Loucy (cell line): ENCODE measurements around the gene SOD3.

Source experiments
- H2AFZ ChIP-seq: fragments of 200-600 bp; sonication (generic); 2 replicates; pipeline ENCODE4 v1.6.0; 2016; ENCODE audit warnings: antibody characterized with exemption, mild to moderate bottlenecking, low read length, moderate library complexity
- H3F3A ChIP-seq: fragments of 200-600 bp; 2 replicates; pipeline ENCODE4 v1.6.0; 2016; ENCODE audit warnings: antibody characterized with exemption, low read depth, mild to moderate bottlenecking
- H3K27me3 ChIP-seq: fragments of 200-600 bp; sonication (generic); 2 replicates; pipeline ENCODE4 v1.6.1; 2014; ENCODE audit warnings: low read length, mild to moderate bottlenecking; ENCODE audit not compliant: insufficient read depth, poor library complexity, severe bottlenecking
- H3K36me3 ChIP-seq: fragments of 200-600 bp; sonication (generic); 2 replicates; pipeline ENCODE4 v1.6.1; 2016; ENCODE audit warnings: low read length; ENCODE audit not compliant: insufficient read depth
- H3K4me1 ChIP-seq: fragments of 200-600 bp; sonication (generic); 2 replicates; pipeline ENCODE4 v1.5.1; 2014; ENCODE audit warnings: low read length, mild to moderate bottlenecking; ENCODE audit not compliant: insufficient read depth, poor library complexity, severe bottlenecking
- H3K4me2 ChIP-seq: fragments of 200-600 bp; sonication (generic); 2 replicates; pipeline ENCODE4 v1.6.0; 2014; ENCODE audit warnings: antibody characterized with exemption, low read length, low read depth, mild to moderate bottlenecking; ENCODE audit not compliant: poor library complexity, severe bottlenecking
- H3K4me3 ChIP-seq: fragments of 200-600 bp; sonication (generic); 2 replicates; pipeline ENCODE4 v1.5.1; 2014; ENCODE audit warnings: low read length, mild to moderate bottlenecking, mixed read lengths; ENCODE audit not compliant: poor library complexity, severe bottlenecking
- H3K79me2 ChIP-seq: fragments of 200-600 bp; sonication (generic); 2 replicates; pipeline ENCODE4 v1.6.1; 2014; ENCODE audit warnings: low read length; ENCODE audit not compliant: insufficient read depth
- H3K9ac ChIP-seq: fragments of 200-600 bp; sonication (generic); 2 replicates; pipeline ENCODE4 v1.6.0; 2014; ENCODE audit warnings: mild to moderate bottlenecking, low read depth, low read length, moderate library complexity; ENCODE audit not compliant: poor library complexity, severe bottlenecking
- H3K9me2 ChIP-seq: fragments of 200-600 bp; sonication (generic); replicated peaks from 2 replicates; pipeline ENCODE4 v1.6.1; 2016; ENCODE audit warnings: low read depth, low read length, mixed read lengths
- H3K9me3 ChIP-seq: fragments of 200-600 bp; sonication (generic); 2 replicates; pipeline ENCODE4 v1.6.1; 2014; ENCODE audit warnings: mild to moderate bottlenecking, antibody characterized with exemption, low read length, low read depth; ENCODE audit not compliant: insufficient read depth
- H4K20me1 ChIP-seq: fragments of 200-600 bp; sonication (generic); 2 replicates; pipeline ENCODE4 v1.6.0; 2014; ENCODE audit warnings: antibody characterized with exemption, low read length, mild to moderate bottlenecking; ENCODE audit not compliant: insufficient read depth, poor library complexity, severe bottlenecking
- CTCF ChIP-seq: fragments of 200-600 bp; sonication (generic); conservative IDR thresholded peaks from 2 replicates; pipeline ENCODE4 v1.5.1; 2014; ENCODE audit warnings: mild to moderate bottlenecking, antibody characterized with exemption, low read length
- EZH2phosphoT487 ChIP-seq: fragments of 200-600 bp; IDR thresholded peaks from 2 replicates; pipeline ENCODE4 v1.6.1; 2018; ENCODE audit warnings: antibody characterized with exemption, mild to moderate bottlenecking, moderate library complexity, borderline replicate concordance

Gene SOD3

GRCh38 chr4:24764345-24764744, 31.0 kb upstream of the SOD3 start:
- Histone ChIP-seq H3K4me2 (no peak overlapping the region), H3K4me3 (no peak overlapping the region), H3K9ac (no peak overlapping the region), H3K79me2 (no peaks in the 10 kb centered on the region), H3K4me1 (no peaks in the 10 kb centered on the region), H3F3A (no peaks in the 10 kb centered on the region), H3K36me3 (no peaks in the 10 kb centered on the region), H2AFZ (no peak overlapping the region), H3K9me3 (peaks cover under 1% of the 10 kb centered on the region; the same call in 1 of the 2 replicates), H4K20me1 (no peaks in the 10 kb centered on the region), H3K9me2 (no peaks in the 10 kb centered on the region), H3K27me3 (no peaks in the 10 kb centered on the region)
- TF ChIP-seq EZH2phosphoT487 (no peak), CTCF (no peak)

GRCh38 chr4:24765376-24765988, 29.9 kb upstream of the SOD3 start:
- Histone ChIP-seq H3K27me3 (no peaks in the 10 kb centered on the region), H3K4me1 (no peaks in the 10 kb centered on the region), H3K9me2 (no peaks in the 10 kb centered on the region), H3K4me3 (no peak overlapping the region), H3K4me2 (no peak overlapping the region), H3K36me3 (no peaks in the 10 kb centered on the region), H2AFZ (no peak overlapping the region), H4K20me1 (no peaks in the 10 kb centered on the region), H3K9ac (no peak overlapping the region), H3K79me2 (no peaks in the 10 kb centered on the region), H3K9me3 (no peaks in the 10 kb centered on the region; the same call in 1 of the 2 replicates), H3F3A (no peaks in the 10 kb centered on the region)
- TF ChIP-seq EZH2phosphoT487 (no peak), CTCF (no peak)

- no peak for TF ChIP-seq EZH2phosphoT487
- no peak for TF ChIP-seq CTCF
- H3K9ac ChIP-seq: no peak overlapping the region
- no peaks in the 10 kb centered on the region for H3F3A ChIP-seq
- no peaks in the 10 kb centered on the region for H3K9me2 ChIP-seq
- no peaks in the 10 kb centered on the region for H3K36me3 ChIP-seq
- H2AFZ ChIP-seq: no peak overlapping the region
- no peaks in the 10 kb centered on the region for H3K27me3 ChIP-seq
- no peaks in the 10 kb centered on the region for H3K4me1 ChIP-seq
- no peak overlapping the region for H3K4me3 ChIP-seq
- no peaks in the 10 kb centered on the region for H4K20me1 ChIP-seq
- no peaks in the 10 kb centered on the region for H3K79me2 ChIP-seq
- no peak overlapping the region for H3K4me2 ChIP-seq
- H3K9me3 ChIP-seq: no peaks in the 10 kb centered on the region; the same call in 1 of the 2 replicates
These were observed 27.4 kb upstream of the SOD3 start for GRCh38 chr4:24768006-24768405.
